Sigmoid colon (tissue), 7 donors: ENCODE measurements around the gene ATP5ME. TPM values are rescaled to one million over a fixed set of nuclear protein-coding genes. Genes with fewer than 3 reads are reported as not detected.
A peak's percentile ranks its signal among the peaks of the same experiment; 100 is the strongest.

Experiments
- DNase-seq: peaks from one replicate; pipeline ENCODE4 v3.0.0-alpha.2; 2019
- H3K27ac ChIP-seq, 4 donors: fragments of 200-600 bp; sonication (generic); one replicate each; pipeline ENCODE4 v1.5.1; 2016 to 2019; ENCODE audit warnings: mild to moderate bottlenecking in 1 of 4
- H3K27me3 ChIP-seq, 3 donors: fragments of 200-600 bp; sonication (generic); one replicate each; pipeline ENCODE4 v1.5.1; 2019; ENCODE audit warnings: mild to moderate bottlenecking in 1 of 3
- H3K36me3 ChIP-seq, 4 donors: fragments of 200-600 bp; sonication (generic); one replicate each; pipeline ENCODE4 v1.5.1; 2016 to 2019
- H3K4me1 ChIP-seq, 4 donors: fragments of 200-600 bp; sonication (generic); one replicate each; pipeline ENCODE4 v1.5.1; 2017 to 2019
- H3K4me3 ChIP-seq, 4 donors: fragments of 200-600 bp; sonication (generic); one replicate each; pipeline ENCODE4 v1.5.1; 2017 to 2019; ENCODE audit warnings: mild to moderate bottlenecking in 2 of 4, moderate library complexity in 1 of 4
- H3K9me3 ChIP-seq, 4 donors: fragments of 200-600 bp in 3 of 4; sonication (generic) in 3 of 4; one replicate each; pipeline versions ENCODE4 v1.5.1 to v1.6.1; 2013 to 2019
- EP300 ChIP-seq, 4 donors: sonication (generic); formaldehyde crosslinking; IDR thresholded peaks; one replicate each; pipeline ENCODE4 v1.6.1; 2017; ENCODE audit warnings: antibody characterized with exemption in 4 of 4
- POLR2A ChIP-seq, 2 donors: fragments of 450-650 bp; IDR thresholded peaks; one replicate each; pipeline ENCODE4 v1.6.1; 2016; ENCODE audit warnings: antibody characterized with exemption in 2 of 2, mild to moderate bottlenecking in 2 of 2, moderate library complexity in 2 of 2
- POLR2AphosphoS5 ChIP-seq, 4 donors: sonication (generic); formaldehyde crosslinking; IDR thresholded peaks; one replicate each; pipeline ENCODE4 v1.6.1; 2017; ENCODE audit warnings: antibody characterized with exemption in 4 of 4
- WGBS, 2 donors: extraction: QIAGEN DNeasy Blood & Tissue Kit; methylation state at CpG; one replicate each; pipeline ENCODE4 v1.1.7; 2013; 5-methylcytosine and 5-hydroxymethylcytosine counted together
- intact Hi-C: fragments of 100-400 bp; cut with DNase I; formaldehyde crosslinking; loops from one replicate; pipeline ENCODE4 v1.15.1; 2023
- polyA plus RNA-seq, 3 donors: library from polyadenylated mRNA; stranded (reverse); fragments of 200-250 nt; gene quantifications; one replicate each; pipeline ENCODE4 v1.2.3, GENCODE V29; 2013
- total RNA-seq, 4 donors: library from RNA; depleted of rRNA; stranded (reverse); fragments of >200 nt; gene quantifications; one replicate each; pipeline ENCODE4 v1.1.0, GENCODE V29; 2016
- TF ChIP-seq, protein P1 (sequence below), 4 experiments: fragments of 450-650 bp in 3 of 4; fragments of 200-600 bp in 1 of 4; IDR thresholded peaks; one replicate each; pipeline ENCODE4 v1.5.1; 2016 to 2019; ENCODE audit warnings: antibody characterized with exemption in 4 of 4, mild to moderate bottlenecking in 3 of 4, moderate library complexity in 2 of 4
- donor health status: healthy with polysubstance abuse.
- donor health status: Bipolar disorder and iron deficiency.
- donor health status: healthy.

Gene ATP5ME
- total and polyA plus RNA-seq, 7 donors: 104 to 1,302 (median 244) TPM

DNA sequence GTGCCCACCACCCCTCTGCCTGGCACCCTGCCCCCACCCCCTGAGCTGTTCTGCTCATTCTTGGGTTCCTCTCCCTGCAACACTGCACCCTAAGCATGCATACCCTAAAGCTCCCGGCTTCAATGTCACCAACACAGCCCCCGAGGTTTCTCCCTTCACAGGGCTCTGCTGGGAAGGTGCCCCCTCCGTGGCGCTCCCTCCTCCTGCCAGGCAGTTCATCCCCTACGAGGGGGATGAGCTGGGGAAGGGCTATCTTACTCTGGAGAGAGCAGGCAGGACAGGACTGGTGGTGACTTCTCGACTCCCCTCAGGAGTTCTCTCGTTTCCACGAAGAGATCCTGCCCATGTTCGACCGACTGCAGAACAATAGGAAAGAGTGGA lies 6.5 kb downstream of the ATP5ME start:
- H3K27me3 ChIP-seq: peaks cover 0 to 26% (median 16%) of the 10 kb centered on the region in 3 donors
- H3K4me3 ChIP-seq: no peak overlapping the region
- no peak for DNase-seq
- no peaks in the 10 kb centered on the region for H3K9me3 ChIP-seq
- TF ChIP-seq EP300 (IDR thresholded peaks at IDR 0.05): no peak
- no peak for TF ChIP-seq POLR2A (IDR thresholded peaks at IDR 0.05)
- TF ChIP-seq POLR2AphosphoS5 (IDR thresholded peaks at IDR 0.05): no peak
- TF ChIP-seq, protein P1, sequence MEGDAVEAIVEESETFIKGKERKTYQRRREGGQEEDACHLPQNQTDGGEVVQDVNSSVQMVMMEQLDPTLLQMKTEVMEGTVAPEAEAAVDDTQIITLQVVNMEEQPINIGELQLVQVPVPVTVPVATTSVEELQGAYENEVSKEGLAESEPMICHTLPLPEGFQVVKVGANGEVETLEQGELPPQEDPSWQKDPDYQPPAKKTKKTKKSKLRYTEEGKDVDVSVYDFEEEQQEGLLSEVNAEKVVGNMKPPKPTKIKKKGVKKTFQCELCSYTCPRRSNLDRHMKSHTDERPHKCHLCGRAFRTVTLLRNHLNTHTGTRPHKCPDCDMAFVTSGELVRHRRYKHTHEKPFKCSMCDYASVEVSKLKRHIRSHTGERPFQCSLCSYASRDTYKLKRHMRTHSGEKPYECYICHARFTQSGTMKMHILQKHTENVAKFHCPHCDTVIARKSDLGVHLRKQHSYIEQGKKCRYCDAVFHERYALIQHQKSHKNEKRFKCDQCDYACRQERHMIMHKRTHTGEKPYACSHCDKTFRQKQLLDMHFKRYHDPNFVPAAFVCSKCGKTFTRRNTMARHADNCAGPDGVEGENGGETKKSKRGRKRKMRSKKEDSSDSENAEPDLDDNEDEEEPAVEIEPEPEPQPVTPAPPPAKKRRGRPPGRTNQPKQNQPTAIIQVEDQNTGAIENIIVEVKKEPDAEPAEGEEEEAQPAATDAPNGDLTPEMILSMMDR (IDR thresholded peaks at IDR 0.05): no peak
- 60 to 77% methylated on average over 10 of the region's 10 CpGs for WGBS, 2 donors
- no peak overlapping the region for H3K27ac ChIP-seq
- peaks cover 0 to 14% (median 13%) of the 10 kb centered on the region in 4 donors for H3K4me1 ChIP-seq
- intact Hi-C loops: no loop called here
- H3K36me3 ChIP-seq: peaks cover 0 to 20% (median 10%) of the 10 kb centered on the region in 4 donors

DNA sequence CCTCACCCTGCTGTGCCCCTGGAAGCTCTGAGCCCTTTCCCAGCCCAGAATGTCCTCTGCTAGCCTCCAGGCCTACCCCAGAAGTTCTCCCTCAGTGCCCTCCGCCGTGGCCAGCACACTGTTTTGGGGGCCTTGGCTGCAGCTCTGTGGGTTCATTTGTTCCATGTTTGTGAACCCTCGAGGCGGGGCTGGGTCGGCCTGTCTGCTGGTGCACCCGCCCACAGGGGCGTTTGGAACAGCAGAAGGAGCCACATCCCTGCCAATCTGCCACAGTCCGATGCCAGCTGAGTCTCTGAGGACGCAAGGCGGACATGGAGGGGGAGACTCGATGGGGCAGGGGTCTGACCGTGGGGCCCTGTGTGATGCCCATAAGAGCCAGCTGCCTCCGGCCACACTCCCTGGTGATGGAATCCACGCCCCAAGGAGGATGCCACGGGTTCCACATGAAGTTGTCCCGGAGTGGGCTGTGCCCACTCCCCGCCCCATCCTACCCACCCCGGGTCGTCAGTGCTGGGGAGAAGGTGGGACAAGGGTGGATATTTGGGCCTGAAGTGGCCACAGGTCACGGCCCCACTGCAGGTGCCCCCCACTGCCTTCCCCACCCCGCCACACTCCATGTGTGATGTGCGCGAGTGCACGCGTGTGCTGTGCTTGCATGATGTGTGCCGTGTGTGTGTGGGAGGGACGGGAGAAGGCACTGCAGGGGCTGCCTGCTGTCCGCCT lies 7.1 kb downstream of the ATP5ME start:
- Histone ChIP-seq H3K9me3 (no peaks in the 10 kb centered on the region), H3K27me3 (peaks cover 0 to 26% (median 21%) of the 10 kb centered on the region in 3 donors), H3K27ac (no peak overlapping the region), H3K36me3 (peaks cover 0 to 15% (median 7%) of the 10 kb centered on the region in 4 donors), H3K4me1 (peaks cover 0 to 14% (median 13%) of the 10 kb centered on the region in 4 donors), H3K4me3 (no peak overlapping the region)
- intact Hi-C loops: no loop called here
- DNase-seq: peak; percentile 59
- WGBS, 2 donors: 72 to 88% methylated on average over 28 of the region's 28 CpGs
- TF ChIP-seq EP300 (IDR thresholded peaks at IDR 0.05) (no peak), POLR2A (IDR thresholded peaks at IDR 0.05) (no peak), POLR2AphosphoS5 (IDR thresholded peaks at IDR 0.05) (no peak)
- TF ChIP-seq, protein P1 (IDR thresholded peaks at IDR 0.05): no peak

DNA sequence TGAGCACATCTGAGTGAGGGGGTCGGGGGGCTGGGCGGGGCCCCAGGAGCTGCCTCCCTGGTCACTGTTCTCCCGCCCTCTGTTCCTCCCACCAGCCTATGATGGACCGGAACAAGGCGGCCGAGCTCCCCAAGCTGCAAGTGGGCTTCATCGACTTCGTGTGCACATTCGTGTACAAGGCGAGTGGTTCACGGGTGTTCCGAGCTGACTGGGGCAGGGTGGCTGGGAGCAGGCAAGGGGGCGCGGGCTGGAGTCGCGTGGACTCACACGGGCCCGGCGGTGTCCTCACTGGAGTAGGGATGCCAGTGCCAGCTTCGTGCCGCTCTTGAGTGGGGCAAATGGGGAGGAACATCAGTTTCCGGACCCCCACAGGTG lies 7.7 kb downstream of the ATP5ME start:
- intact Hi-C loops: no loop called here
- no peaks in the 10 kb centered on the region for H3K9me3 ChIP-seq
- H3K4me3 ChIP-seq: no peak overlapping the region
- WGBS, 2 donors: 85 to 90% methylated on average over 22 of the region's 22 CpGs
- peaks cover 0 to 9% (median under 1%) of the 10 kb centered on the region in 4 donors for H3K36me3 ChIP-seq
- peaks cover 0 to 26% (median 22%) of the 10 kb centered on the region in 3 donors for H3K27me3 ChIP-seq
- peaks cover 0 to 14% (median 13%) of the 10 kb centered on the region in 4 donors for H3K4me1 ChIP-seq
- H3K27ac ChIP-seq: no peak overlapping the region
- DNase-seq: peak; percentile 62
- TF ChIP-seq, protein P1 (IDR thresholded peaks at IDR 0.05): no peak
- no peak for TF ChIP-seq POLR2A (IDR thresholded peaks at IDR 0.05)
- no peak for TF ChIP-seq POLR2AphosphoS5 (IDR thresholded peaks at IDR 0.05)
- TF ChIP-seq EP300 (IDR thresholded peaks at IDR 0.05): no peak

DNA sequence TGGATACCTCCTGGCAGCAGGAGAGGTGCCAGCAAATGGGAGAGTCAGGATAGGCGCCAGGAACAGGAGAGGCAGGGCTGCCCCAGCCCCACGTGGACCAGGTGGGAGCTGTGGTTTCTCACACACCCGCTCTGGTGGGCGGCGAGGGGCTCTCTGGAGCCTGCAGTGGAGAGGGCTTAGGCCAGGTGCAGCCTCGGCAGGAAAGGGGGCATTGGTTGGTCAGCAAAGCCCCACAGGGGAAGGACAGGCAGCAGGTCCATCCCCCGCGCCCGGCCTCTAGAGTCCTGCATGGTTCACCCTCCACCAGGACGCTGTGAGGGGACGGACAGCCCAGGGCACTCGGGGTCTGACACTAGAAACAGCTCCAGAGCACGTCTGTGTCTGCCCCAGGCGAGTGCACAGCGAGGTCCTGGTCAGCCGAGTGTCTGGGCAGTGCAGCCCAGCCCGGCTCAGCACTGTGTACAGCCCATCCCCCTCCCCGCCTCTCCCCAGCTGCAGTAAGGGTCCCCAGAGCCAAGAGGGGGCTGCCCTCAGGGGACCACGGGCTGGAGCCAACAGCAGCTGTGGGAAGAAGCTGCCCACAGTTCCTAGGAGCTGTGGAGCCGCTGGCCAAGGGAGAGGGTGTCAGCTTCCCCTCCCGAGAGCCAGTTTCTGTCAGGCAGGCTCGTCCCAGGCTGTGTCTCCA lies 8.2 kb downstream of the ATP5ME start:
- Histone ChIP-seq H3K4me3 (no peak overlapping the region), H3K36me3 (peaks cover 0 to 4% (median 0%) of the 10 kb centered on the region in 4 donors), H3K27me3 (peaks cover 0 to 26% (median 22%) of the 10 kb centered on the region in 3 donors), H3K9me3 (no peaks in the 10 kb centered on the region), H3K27ac (no peak overlapping the region), H3K4me1 (peaks cover 0 to 14% (median 13%) of the 10 kb centered on the region in 4 donors)
- WGBS, 2 donors: 71 to 78% methylated on average over 22 of the region's 22 CpGs
- TF ChIP-seq POLR2A (IDR thresholded peaks at IDR 0.05): no peak
- no peak for TF ChIP-seq POLR2AphosphoS5 (IDR thresholded peaks at IDR 0.05)
- TF ChIP-seq, protein P1 (IDR thresholded peaks at IDR 0.05): no peak
- TF ChIP-seq EP300 (IDR thresholded peaks at IDR 0.05): no peak
- DNase-seq: peak; percentile 57
- intact Hi-C loops: no loop called here
